Fibroblast of skin of scalp (primary cell): ENCODE data around the gene CNNM2.
"Not testable (repeated sequence)": the region's sequence is repeated elsewhere in the genome, so short reads cannot be mapped to it uniquely, and the experiment has no call there.

Experiments used
- DNase-seq: peaks from one replicate; pipeline ENCODE4 v3.0.0-alpha.2; 2013

CNNM2 gene

GRCh38 chr10:102926842-102927241 is 8.7 kb downstream of the CNNM2 start:
- no peak for DNase-seq

GRCh38 chr10:102927311-102928010 is 9.4 kb downstream of the CNNM2 start:
- DNase-seq, result no peak

- DNase-seq, result not testable (repeated sequence)
These were observed 10.3 kb downstream of the CNNM2 start for GRCh38 chr10:102928442-102928841.

- DNase-seq, result no peak
These were observed 12.6 kb downstream of the CNNM2 start for GRCh38 chr10:102930720-102931119.

GRCh38 chr10:102931643-102932042 is 13.5 kb downstream of the CNNM2 start:
- no peak for DNase-seq

GRCh38 chr10:102935505-102935904 is 17.4 kb downstream of the CNNM2 start:
- DNase-seq, result no peak

GRCh38 chr10:102935939-102936605 is 18.0 kb downstream of the CNNM2 start:
- DNase-seq, result no peak

GRCh38 chr10:102941401-102941800 is 23.3 kb downstream of the CNNM2 start:
- no peak for DNase-seq

- no peak for DNase-seq
These were observed 27.4 kb downstream of the CNNM2 start for GRCh38 chr10:102945449-102945848.

- DNase-seq, result no peak
These were observed 27.9 kb downstream of the CNNM2 start for GRCh38 chr10:102945962-102946361.

GRCh38 chr10:102946992-102947391 is 28.9 kb downstream of the CNNM2 start:
- no peak for DNase-seq

- no peak for DNase-seq
These were observed 30.1 kb downstream of the CNNM2 start for GRCh38 chr10:102948176-102948575.

GRCh38 chr10:102948786-102949185 is 30.7 kb downstream of the CNNM2 start:
- DNase-seq, result no peak

- no peak for DNase-seq
These were observed 31.8 kb downstream of the CNNM2 start for GRCh38 chr10:102949916-102950315.

GRCh38 chr10:102951316-102951715 is 33.2 kb downstream of the CNNM2 start:
- no peak for DNase-seq

GRCh38 chr10:102959360-102959759 is 41.3 kb downstream of the CNNM2 start:
- no peak for DNase-seq

- no peak for DNase-seq
These were observed 42.1 kb downstream of the CNNM2 start for GRCh38 chr10:102960157-102960556.

GRCh38 chr10:102962267-102962666 is 44.2 kb downstream of the CNNM2 start:
- no peak for DNase-seq

GRCh38 chr10:102962951-102963755 is 45.1 kb downstream of the CNNM2 start:
- DNase-seq, result no peak

- DNase-seq, result no peak
These were observed 45.6 kb downstream of the CNNM2 start for GRCh38 chr10:102963756-102964025.

GRCh38 chr10:102964064-102964463 is 46.0 kb downstream of the CNNM2 start:
- DNase-seq, result not testable (repeated sequence)

- no peak for DNase-seq
These were observed 46.6 kb downstream of the CNNM2 start for GRCh38 chr10:102964713-102965112.

GRCh38 chr10:102965311-102965851 is 47.3 kb downstream of the CNNM2 start:
- DNase-seq, result no peak

GRCh38 chr10:102967123-102967522 is 49.0 kb downstream of the CNNM2 start:
- no peak for DNase-seq
